ENCODE results near the gene SLC26A2.
A peak's percentile ranks its signal among the peaks of the same experiment; 100 is the strongest.

The SLC26A2 gene

GRCh38 chr5:149995385-149996204 lies 35.0 kb downstream of the SLC26A2 start:
- peak overlapping the region; percentile 100 for H3K27ac ChIP-seq
- TF ChIP-seq CTCF (conservative IDR thresholded peaks at IDR 0.05), result no peak

GRCh38 chr5:149996205-149996890 lies 35.8 kb downstream of the SLC26A2 start:
- no peak for TF ChIP-seq CTCF (conservative IDR thresholded peaks at IDR 0.05)
- H3K27ac ChIP-seq, result peak overlapping the region; percentile 100

GRCh38 chr5:149998281-149998680 lies 37.7 kb downstream of the SLC26A2 start:
- peak overlapping the region; percentile 100 for H3K27ac ChIP-seq
- TF ChIP-seq CTCF (conservative IDR thresholded peaks at IDR 0.05), result no peak

GRCh38 chr5:149999359-149999758 lies 38.8 kb downstream of the SLC26A2 start:
- H3K27ac ChIP-seq, result peak overlapping the region; percentile 100
- no peak for TF ChIP-seq CTCF (conservative IDR thresholded peaks at IDR 0.05)

- TF ChIP-seq CTCF (conservative IDR thresholded peaks at IDR 0.05), result no peak
- peak overlapping the region; percentile 100 for H3K27ac ChIP-seq
Measured at GRCh38 chr5:149999866-150000255, 39.3 kb downstream of the SLC26A2 start.

GRCh38 chr5:150000256-150000989 lies 39.9 kb downstream of the SLC26A2 start, which contains the start of the genes HMGXB3 and TIGD6:
HMGXB3 (plus strand) TSS chr5:150000739; CDS start chr5:150004853, 4,114 bp downstream.
TIGD6 (minus strand) TSS chr5:150000654; CDS start chr5:149996348, 4,306 bp downstream.
- peak within 1 kb of the TSS; percentile 100 for H3K27ac ChIP-seq
- TF ChIP-seq CTCF (conservative IDR thresholded peaks at IDR 0.05), result no peak
